Measurements from ENCODE around the gene INPP5A.

Gene INPP5A

DNA sequence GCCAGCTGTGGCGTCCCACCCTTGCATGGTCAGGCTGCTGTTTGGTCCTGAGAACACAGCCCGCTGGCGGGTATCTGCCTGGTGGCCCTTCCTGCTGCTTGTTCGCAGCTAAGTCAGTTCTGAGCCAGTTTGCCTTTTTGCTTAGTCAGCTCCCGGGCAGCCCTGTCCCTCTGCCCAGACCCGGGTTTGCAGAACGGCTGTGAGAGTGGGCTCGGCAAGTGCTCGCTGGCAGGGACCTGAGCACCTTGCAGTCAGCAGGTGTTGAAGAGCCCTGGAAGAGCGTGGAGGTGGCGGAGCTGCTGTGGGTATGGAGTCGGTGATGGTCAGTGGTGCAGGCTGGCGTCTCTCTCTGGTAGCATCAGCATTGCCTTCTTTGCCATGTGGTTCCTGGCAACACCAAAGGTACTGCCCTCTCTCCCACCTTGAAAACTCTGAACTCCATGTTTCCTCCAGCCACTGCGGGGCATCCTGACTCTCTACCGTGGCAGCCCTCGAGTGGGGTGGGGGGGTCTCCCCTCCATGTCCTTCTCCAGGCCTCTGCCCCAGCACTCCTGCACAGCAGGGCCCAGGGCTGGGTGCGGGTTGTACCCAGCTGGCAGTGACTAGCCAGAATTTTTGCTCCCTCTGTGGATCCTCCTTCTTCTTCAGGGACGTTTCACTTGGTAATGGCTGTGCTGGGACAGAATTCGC lies 4.6 kb downstream of the INPP5A start:
- H3K27ac Mint-ChIP-seq, result no peak overlapping the region
- H3K4me1 Mint-ChIP-seq, result peaks cover 62% of the 10 kb centered on the region
- H3K4me3 Mint-ChIP-seq, result no peak overlapping the region
- no peaks in the 10 kb centered on the region for H3K9me3 Mint-ChIP-seq
- no peak for DNase-seq (ENCODE audit: low spot score in 2 of 2)
- H3K36me3 Mint-ChIP-seq, result peaks cover 6% of the 10 kb centered on the region
- H3K27me3 Mint-ChIP-seq, result no peaks in the 10 kb centered on the region
- ATAC-seq (ENCODE audit: low read depth), result no peak

DNA sequence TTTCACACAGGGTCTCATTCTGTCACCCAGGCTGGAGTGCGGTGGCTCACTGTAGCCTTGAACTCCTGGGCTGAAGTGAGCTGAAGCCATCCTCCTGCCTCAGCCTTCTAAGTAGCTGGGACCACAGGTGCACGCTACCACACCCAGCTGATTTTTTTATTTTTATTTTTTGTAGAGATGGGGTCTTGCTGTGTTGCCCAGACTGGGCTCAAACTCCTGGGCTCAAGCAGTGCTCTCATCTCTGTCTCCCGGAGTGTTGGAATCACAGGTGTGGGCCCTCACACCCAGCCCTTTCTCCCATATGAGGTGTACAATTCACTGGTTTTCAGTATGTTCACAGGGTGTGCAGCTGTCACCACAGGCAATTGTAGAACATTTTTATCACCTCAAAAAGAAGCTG lies 5.2 kb downstream of the INPP5A start:
- DNase-seq (ENCODE audit: low spot score in 2 of 2), result no peak
- no peak for ATAC-seq (ENCODE audit: low read depth)
- Mint-ChIP-seq H3K9me3 (no peaks in the 10 kb centered on the region), H3K36me3 (peaks cover 6% of the 10 kb centered on the region), H3K27ac (no peak overlapping the region), H3K4me3 (no peak overlapping the region), H3K4me1 (peaks cover 67% of the 10 kb centered on the region), H3K27me3 (no peaks in the 10 kb centered on the region)

DNA sequence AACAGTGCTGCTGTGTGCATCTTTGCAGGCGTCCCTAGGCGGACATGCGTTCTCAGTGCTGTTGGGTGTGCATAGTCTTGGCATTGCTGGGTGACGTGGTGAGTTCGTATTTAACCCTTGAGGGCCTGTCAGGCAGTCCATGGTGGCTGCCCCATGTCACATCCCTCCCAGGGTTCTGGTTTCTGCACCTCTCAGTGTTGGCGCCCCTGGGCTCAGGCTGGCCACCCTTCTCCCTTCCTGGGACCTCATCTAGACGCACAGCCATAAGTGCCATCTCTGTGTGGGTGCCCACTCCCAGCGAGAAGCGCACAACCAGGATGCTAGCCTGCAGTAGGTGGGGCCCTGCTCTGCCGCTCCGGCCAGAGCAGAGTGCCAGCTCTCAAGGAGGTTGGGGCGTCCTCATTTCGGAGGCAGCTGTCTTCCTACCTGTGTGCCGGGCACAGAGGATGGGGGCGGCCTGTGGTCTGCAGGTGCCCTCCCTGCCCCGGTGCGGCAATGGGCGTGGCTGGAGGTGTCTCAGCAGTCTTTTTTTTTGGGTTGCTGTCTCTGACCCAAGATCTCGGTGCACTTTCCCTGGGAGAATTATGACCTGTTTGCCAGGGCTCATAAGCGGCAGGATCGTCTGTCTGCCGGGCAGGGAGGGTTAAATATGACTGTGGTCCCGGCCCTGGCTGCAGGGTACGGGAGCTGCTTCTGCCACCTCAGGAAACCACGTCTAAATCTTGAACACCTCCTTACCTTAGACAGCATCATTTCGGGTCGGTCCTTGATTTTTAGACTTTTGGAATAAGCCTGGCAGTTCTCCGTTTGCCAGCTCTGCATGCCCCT lies 6.5 kb downstream of the INPP5A start:
- H3K4me1 Mint-ChIP-seq, result peaks cover 67% of the 10 kb centered on the region
- H3K36me3 Mint-ChIP-seq, result peaks cover 6% of the 10 kb centered on the region
- DNase-seq (ENCODE audit: low spot score in 2 of 2), result no peak
- H3K27ac Mint-ChIP-seq, result no peak overlapping the region
- H3K4me3 Mint-ChIP-seq, result peak overlapping the region; percentile 94
- no peak for ATAC-seq (ENCODE audit: low read depth)
- no peaks in the 10 kb centered on the region for H3K27me3 Mint-ChIP-seq
- H3K9me3 Mint-ChIP-seq, result no peaks in the 10 kb centered on the region

DNA sequence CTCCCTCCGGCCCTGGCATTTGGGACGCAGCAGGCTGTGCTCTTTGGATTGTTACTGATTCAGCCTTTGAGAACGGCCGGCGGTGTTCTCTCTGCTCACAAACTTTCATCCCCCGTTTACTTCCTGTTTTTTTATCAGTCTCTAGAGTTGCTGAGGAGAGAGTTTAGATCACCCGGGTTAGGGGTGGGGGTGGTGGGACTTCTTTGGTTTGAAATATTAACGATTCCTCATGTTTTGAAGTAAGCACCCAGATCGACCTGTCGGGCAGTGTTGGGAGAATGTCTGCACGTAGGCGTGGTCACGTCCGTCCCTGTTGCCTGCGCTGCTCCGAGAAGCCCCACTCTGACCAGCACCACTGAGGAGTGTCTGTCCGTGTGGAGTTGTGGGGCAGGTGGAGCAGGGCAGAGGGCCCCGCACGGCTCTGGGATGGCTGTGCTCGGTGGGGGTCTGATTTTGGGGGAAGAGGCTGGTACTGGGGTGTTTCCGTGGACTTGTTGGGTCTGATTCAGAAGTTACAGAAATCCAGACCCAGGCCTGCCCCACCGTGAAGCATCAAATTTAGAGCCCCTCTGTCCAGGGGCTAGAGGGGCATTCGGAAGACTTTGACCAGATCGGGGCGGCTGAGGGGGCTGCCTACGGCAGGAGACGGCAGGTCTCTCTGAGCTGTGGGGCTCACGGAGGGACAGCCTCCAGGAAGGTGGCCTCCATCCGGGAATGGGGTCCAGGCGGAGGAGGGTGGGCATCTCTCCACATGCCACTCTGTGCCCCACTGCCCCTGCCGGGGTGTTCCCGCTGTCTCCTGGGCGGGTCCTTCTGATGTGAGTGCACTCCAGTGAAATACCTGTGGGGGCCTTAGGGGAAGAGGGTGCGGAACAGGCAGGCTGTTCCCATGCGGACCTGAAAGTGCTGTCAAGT lies 7.4 kb downstream of the INPP5A start:
- Mint-ChIP-seq H3K27me3 (no peaks in the 10 kb centered on the region), H3K9me3 (no peaks in the 10 kb centered on the region), H3K4me1 (peaks cover 65% of the 10 kb centered on the region), H3K36me3 (peaks cover 6% of the 10 kb centered on the region), H3K4me3 (peak overlapping the region; percentile 94), H3K27ac (no peak overlapping the region)
- ATAC-seq (ENCODE audit: low read depth), result peak; percentile 16
- DNase-seq (ENCODE audit: low spot score in 2 of 2), result no peak

DNA sequence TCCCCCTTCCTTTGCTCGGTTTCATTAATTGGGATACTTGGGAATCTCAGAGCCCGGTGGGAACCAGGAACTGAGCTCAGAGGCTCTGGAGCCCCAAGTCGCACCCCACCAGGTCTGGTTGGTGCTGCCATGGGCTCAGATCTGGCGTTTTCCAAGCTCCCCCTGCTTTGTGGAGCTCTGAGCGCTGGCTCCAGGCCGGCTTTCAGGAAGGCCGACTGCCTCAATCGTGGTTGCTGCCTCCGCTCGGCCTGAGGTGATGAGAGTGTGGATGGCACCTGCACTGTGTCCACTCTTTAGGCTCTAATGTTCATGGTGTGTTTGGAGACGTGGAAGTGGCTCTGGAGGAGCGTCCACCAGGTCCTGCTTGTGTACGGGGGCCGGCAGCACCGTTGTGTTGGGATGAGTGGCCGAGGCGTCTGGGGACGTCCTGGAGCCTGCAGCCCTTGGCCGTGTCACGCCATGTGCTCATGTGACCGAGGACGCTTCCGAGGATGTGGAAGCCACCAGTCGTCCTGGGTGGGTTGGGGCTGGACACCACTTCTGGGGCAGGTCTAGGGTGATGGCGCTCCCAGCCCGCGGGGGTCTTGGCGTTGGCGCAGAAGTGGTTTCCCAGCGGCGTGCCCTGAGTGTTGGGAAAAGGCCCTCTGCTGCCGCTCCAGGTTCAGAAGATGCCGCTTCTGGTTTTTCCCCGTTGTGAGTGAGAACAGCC lies 8.2 kb downstream of the INPP5A start:
- Mint-ChIP-seq H3K4me3 (peak overlapping the region; percentile 46), H3K36me3 (peaks cover 6% of the 10 kb centered on the region), H3K27me3 (no peaks in the 10 kb centered on the region), H3K27ac (no peak overlapping the region), H3K9me3 (no peaks in the 10 kb centered on the region), H3K4me1 (peaks cover 65% of the 10 kb centered on the region)
- DNase-seq (ENCODE audit: low spot score in 2 of 2) (no peak), ATAC-seq (ENCODE audit: low read depth) (no peak)

DNA sequence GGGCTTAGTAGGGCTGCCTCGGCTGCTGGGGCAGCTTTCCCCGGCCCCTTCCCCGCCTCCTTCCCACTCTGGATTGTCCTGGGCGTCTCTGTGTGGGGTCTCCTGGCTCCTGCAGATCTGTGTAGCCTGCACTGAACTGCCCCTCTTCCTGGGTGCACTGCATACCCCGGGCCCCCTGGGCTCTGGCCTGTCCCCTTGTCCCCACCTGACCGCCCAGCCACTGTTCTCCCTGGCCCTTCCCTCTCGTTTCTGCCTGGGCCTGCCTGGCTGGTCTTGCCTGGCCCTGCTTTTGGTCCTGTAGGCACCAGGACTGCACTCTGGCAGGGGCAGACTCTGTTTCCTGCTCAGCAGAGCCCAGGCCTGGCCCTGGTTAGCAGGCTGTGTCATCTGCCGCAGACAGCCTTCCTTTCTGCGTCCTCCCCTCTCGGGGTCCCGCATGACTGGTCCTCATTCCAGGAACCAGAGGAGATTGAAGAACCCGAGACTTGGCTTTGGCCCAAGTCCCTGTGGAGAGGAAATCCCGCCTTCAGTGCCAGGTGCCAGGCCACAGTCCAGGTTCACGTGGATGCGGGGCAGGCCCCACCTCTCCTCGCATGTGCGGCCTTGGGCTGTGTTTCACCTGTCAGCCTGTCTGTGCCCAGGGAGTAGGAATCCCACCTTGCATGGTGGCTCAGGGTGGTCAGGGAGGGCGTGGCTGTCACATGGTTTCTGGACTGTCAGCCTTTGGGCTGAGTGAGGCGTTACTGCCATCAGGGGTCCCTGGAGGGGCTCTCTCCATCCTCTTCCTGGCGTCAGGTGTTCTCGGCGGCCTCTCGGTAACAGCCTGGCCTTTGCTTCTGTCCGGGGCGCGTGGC lies 9.2 kb downstream of the INPP5A start:
- DNase-seq (ENCODE audit: low spot score in 2 of 2) (peak; percentile 57 to 64), ATAC-seq (ENCODE audit: low read depth) (peak; percentile 22)
- H3K36me3 Mint-ChIP-seq, result peaks cover 3% of the 10 kb centered on the region
- no peaks in the 10 kb centered on the region for H3K27me3 Mint-ChIP-seq
- no peak overlapping the region for H3K27ac Mint-ChIP-seq
- H3K4me1 Mint-ChIP-seq, result peaks cover 65% of the 10 kb centered on the region
- H3K4me3 Mint-ChIP-seq, result peak overlapping the region; percentile 73
- no peaks in the 10 kb centered on the region for H3K9me3 Mint-ChIP-seq

DNA sequence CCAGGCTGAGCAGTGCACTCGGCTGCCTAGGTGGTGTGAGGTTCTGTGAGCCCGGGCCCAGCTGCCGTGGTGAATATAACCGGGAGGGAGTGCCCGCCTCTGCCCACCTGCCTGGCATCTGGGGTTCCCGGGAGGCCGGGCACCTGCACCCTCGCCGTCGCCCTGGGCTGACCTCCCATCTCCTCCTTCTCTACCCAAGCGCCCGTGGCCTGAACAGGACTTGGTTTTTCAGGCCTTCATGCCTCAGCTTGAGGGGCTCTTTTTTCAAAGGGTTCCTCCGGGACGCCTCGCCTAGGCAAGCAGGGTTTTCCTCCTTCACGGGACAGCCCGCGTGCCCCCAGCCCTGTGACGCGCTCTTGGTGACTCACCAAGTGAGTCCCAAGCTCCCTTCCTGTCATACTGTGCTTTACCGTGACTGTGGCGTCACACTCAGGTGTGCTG lies 9.9 kb downstream of the INPP5A start:
- Mint-ChIP-seq H3K27ac (no peak overlapping the region), H3K9me3 (no peaks in the 10 kb centered on the region), H3K27me3 (no peaks in the 10 kb centered on the region), H3K36me3 (peaks cover 3% of the 10 kb centered on the region), H3K4me1 (peaks cover 66% of the 10 kb centered on the region), H3K4me3 (peak overlapping the region; percentile 73)
- DNase-seq (ENCODE audit: low spot score in 2 of 2) (peak; percentile 59 to 63), ATAC-seq (ENCODE audit: low read depth) (peak; percentile 52)

DNA sequence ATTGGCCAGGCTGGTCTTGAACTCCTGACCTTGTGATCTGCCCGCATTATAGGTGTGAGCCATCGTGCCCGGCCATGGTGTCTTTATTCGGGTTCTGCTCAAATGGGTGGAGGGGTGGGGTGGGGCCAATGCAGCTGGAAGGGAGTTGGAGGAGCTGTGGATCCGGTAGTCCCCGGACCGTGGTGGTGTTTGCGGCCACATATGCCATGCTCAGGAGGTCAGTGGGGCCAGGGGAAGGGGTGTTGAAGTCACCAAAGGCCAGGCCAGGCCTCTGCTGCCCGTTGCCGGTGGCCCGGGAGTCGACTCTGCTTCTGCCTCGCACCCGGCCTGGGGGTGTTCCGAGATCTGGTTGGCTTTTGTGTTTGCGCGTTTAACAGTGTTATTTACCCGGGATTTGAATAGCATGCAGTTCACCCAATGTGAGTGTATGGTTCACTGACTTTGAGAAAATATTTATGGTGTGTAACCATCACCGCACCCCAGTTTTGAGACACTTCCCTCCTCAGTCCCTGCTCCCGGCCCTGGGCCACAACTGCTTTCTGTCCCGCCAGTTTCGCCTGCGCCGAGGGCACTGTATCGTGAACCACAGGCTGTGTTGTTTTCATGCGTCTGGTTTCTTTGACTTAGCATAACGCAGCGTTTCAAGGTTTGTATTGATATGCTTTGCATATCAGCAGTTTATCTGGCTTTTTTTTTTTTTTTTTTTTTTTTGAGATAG lies 10.7 kb downstream of the INPP5A start:
- peaks cover 62% of the 10 kb centered on the region for H3K4me1 Mint-ChIP-seq
- ATAC-seq (ENCODE audit: low read depth) (peak; percentile 53), DNase-seq (ENCODE audit: low spot score in 2 of 2) (peak in 1 of 2 donors; percentile 69)
- H3K27ac Mint-ChIP-seq, result no peak overlapping the region
- no peaks in the 10 kb centered on the region for H3K27me3 Mint-ChIP-seq
- peaks cover 1% of the 10 kb centered on the region for H3K36me3 Mint-ChIP-seq
- H3K4me3 Mint-ChIP-seq, result peak overlapping the region; percentile 54
- no peaks in the 10 kb centered on the region for H3K9me3 Mint-ChIP-seq

DNA sequence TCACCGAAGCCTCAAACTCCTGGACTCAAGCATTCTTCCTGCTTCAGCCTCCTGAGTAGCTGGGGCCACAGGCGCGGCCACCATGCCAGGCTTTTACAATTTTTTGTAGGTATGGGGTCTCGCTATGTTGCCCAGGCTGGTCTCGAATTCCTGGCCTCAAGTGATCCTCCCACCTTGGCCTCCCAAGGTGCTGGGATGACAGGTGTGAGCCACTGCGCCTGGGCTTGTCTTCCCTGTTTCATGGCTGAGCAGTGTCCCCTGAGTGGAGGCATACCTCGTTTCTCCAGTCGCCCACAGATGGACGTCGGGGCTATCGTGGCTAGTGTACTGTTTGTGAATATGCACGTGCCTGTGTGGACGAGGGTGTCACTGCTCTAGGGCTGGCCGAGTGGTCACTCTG lies 11.3 kb downstream of the INPP5A start:
- Mint-ChIP-seq H3K36me3 (peaks cover 1% of the 10 kb centered on the region), H3K9me3 (no peaks in the 10 kb centered on the region), H3K4me3 (peak overlapping the region; percentile 14), H3K27me3 (no peaks in the 10 kb centered on the region), H3K27ac (no peak overlapping the region), H3K4me1 (peaks cover 59% of the 10 kb centered on the region)
- no peak for DNase-seq (ENCODE audit: low spot score in 2 of 2)
- ATAC-seq (ENCODE audit: low read depth), result no peak

DNA sequence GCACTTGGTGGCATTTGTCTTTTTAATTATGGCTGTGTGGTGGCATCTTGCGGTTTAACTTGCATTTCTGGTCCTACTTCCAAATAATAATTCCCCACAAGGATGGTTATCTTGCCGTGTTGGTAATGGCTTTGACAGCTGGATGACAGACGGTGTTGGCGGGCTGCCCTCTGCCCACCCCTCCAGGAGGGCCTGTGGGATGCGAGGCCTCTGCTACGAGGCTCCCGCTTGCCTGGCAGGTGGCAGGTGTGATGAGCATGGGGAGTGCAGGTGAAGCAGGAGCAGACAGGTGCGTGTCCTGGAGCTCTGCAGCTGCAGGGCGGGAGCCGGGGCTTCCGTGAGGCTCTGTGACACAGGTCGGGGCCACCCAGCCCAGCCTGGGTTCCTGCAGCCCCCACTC lies 11.8 kb downstream of the INPP5A start:
- no peaks in the 10 kb centered on the region for H3K27me3 Mint-ChIP-seq
- no peak overlapping the region for H3K27ac Mint-ChIP-seq
- peaks cover 1% of the 10 kb centered on the region for H3K36me3 Mint-ChIP-seq
- peak overlapping the region; percentile 14 for H3K4me3 Mint-ChIP-seq
- no peak for DNase-seq (ENCODE audit: low spot score in 2 of 2)
- no peak for ATAC-seq (ENCODE audit: low read depth)
- H3K4me1 Mint-ChIP-seq, result peaks cover 55% of the 10 kb centered on the region
- no peaks in the 10 kb centered on the region for H3K9me3 Mint-ChIP-seq

DNA sequence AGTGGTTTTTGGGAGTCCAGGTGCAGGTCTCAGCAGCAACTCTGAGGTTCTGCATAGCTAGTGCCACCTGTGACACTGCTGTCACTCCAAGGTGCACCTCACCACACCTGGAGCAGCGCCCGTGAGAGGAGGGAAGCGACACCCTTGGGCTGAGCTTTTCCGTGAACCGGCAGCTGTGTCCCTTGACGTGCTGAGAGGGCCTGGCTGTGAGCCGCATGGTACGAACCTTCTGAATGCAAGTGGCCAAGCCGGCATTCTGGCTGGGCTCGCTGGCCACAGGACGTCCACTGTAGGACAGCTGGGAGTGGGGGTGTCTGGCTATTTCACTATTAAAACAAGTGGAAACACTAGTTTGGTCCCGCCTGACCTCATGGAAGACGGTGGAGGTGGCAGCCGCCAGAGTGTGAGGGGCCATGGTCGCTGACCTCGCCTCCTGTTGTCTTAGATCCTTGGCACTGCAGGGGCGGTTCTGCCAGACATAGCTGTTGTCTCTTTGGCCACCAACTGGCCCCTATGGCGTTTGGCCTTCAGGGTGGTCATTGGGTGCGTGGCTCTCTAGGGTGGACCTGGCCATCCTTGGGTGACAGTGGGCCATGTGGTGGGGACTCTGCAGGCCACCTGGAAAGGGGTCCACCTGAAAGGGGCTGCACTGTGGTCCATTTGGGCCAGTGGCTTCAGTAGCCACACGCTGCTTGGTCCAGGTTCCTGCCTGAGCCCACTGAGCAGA lies 12.9 kb downstream of the INPP5A start:
- DNase-seq (ENCODE audit: low spot score in 2 of 2), result no peak
- Mint-ChIP-seq H3K27ac (no peak overlapping the region), H3K4me3 (peak overlapping the region; percentile 80), H3K27me3 (no peaks in the 10 kb centered on the region), H3K4me1 (peaks cover 49% of the 10 kb centered on the region), H3K9me3 (no peaks in the 10 kb centered on the region), H3K36me3 (no peaks in the 10 kb centered on the region)
- no peak for ATAC-seq (ENCODE audit: low read depth)
